Measurements from ENCODE around the gene SPTBN1. TPM values are rescaled to one million over a fixed set of nuclear protein-coding genes. Genes with fewer than 3 reads are reported as not detected.

Gene SPTBN1
- total and polyA plus RNA-seq, 2 of the 4 experiments (the other 2 are of a cell fraction), result 49.1 to 241 TPM

DNA sequence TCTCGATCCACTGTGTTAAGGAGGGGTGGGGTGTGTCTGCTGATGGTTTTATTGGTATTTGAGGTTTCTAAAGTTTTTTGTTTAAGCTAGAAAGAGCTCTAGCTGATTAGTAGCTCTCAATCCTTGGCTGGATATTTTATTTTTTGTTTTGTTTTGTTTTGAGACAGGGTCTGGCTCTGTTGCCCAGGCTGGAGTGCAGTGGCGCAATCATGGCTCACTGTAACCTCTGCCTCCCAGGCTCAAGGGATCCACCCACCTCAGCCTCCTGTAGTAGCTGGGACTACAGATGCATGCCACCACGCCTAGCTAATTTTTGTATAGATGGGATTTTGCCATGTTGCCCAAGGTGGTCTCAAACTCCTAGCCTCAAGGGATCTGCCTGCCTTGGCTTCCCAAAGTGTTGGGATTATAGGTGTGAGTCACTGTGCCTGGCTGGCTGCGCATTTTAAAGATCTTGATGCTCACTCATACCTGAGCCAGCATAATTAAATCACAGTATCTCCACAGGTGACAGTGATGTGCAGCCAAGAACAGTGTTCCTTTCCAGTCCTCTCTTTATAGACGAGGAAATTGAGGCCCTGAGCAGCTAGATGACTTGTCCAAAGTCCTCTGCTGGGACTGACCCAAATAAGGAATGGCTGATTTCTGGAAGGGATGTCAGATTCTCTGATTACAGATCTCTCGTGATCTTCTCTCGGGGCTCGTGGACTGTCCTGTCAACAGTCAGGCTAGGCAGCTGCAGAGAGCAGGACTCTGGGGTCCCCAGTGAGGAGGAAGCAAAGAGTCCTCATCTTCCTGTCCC, 44.5 kb downstream of the SPTBN1 start:
- WGBS, 2 experiments (ENCODE audit: extremely low coverage in 2 of 2, insufficient read length in 1 of 2), result no CpG with 5 or more reads among the region's 8 CpGs
- intact Hi-C loops (cut with micrococcal nuclease) (no loop called here), dilution Hi-C loops (cut with HindIII; ENCODE audit: low sequenced_read_pairs, unreplicated experiment) (no loop called here), in situ Hi-C loops (cut with MboI; ENCODE audit: low sequenced_read_pairs) (no loop called here)
- no peak overlapping the region for H2BK120ac ChIP-seq (ENCODE audit: low read depth, low read length)
- H2BK5ac ChIP-seq (ENCODE audit: low read depth, low read length, poor library complexity, severe bottlenecking), result no peak overlapping the region
- H3K9me3 ChIP-seq (ENCODE audit: control insufficient read depth, insufficient read depth, low read length), result no peaks in the 10 kb centered on the region
- DNase-seq (no peak), ATAC-seq (ENCODE audit: low read depth) (no peak)
- H3K9me1 ChIP-seq (ENCODE audit: insufficient read depth, low read length), result peaks cover 14% of the 10 kb centered on the region
- no peaks in the 10 kb centered on the region for H3K27me3 ChIP-seq (ENCODE audit: control insufficient read depth, insufficient read depth, low read length)
- H2BK15ac ChIP-seq (ENCODE audit: low read depth, low read length), result no peak overlapping the region
- H4K5ac ChIP-seq (ENCODE audit: low read depth, low read length), result no peak overlapping the region
- no peak overlapping the region for H3K56ac ChIP-seq (ENCODE audit: extremely low read depth, insufficient read depth, low read length)
- no peak overlapping the region for H3K9ac ChIP-seq (ENCODE audit: low read depth, low read length)
- H3K27ac ChIP-seq (ENCODE audit: insufficient read depth, low read length), result no peak overlapping the region
- no peak overlapping the region for H2AK9ac ChIP-seq (replicated peaks; ENCODE audit: low read depth, low read length, poor library complexity)
- H4K8ac ChIP-seq (ENCODE audit: low read depth in 2 of 2, low read length in 2 of 2), result no peak overlapping the region
- BruUV-seq (replicated peaks), result no TSS peak
- H3K4me2 ChIP-seq (ENCODE audit: low read depth, low read length), result no peak overlapping the region
- no peak overlapping the region for H3K18ac ChIP-seq (ENCODE audit: low read depth, low read length)
- ChIA-PET POLR2A (ENCODE audit: unreplicated experiment) (no interaction called here), CTCF (no interaction called here)
- peaks cover 60% of the 10 kb centered on the region for H4K20me1 ChIP-seq (ENCODE audit: insufficient read depth, low read length)
- no peak overlapping the region for H3K4me3 ChIP-seq (ENCODE audit: insufficient read depth, low read depth, low read length)
- H2AK5ac ChIP-seq (ENCODE audit: low read depth, low read length), result no peak overlapping the region
- peaks cover 15% of the 10 kb centered on the region for H3K4me1 ChIP-seq (ENCODE audit: control insufficient read depth, insufficient read depth, low read length)
- no peak overlapping the region for H3K23ac ChIP-seq (ENCODE audit: low read depth, low read length)
- H3K14ac ChIP-seq (replicated peaks; ENCODE audit: low read depth, low read length), result no peak overlapping the region
- H2AFZ ChIP-seq (replicated peaks; ENCODE audit: low read length, poor library complexity), result no peak overlapping the region
- no peak overlapping the region for H2BK20ac ChIP-seq (ENCODE audit: low read depth, low read length)
- no peak overlapping the region for H3K4ac ChIP-seq (ENCODE audit: low read depth, low read length)
- H3K36me3 ChIP-seq (ENCODE audit: control insufficient read depth, insufficient read depth, low read length), result 0 out of 2 replicates have a peak, but pooled peaks cover 1% of the 10 kb centered on the region
- H3K79me1 ChIP-seq (ENCODE audit: low read depth in 1 of 2, low read length in 2 of 2), result peaks cover 52 to 87% of the 10 kb centered on the region in 2 experiments
- TF ChIP-seq NFE2L2 (IDR thresholded peaks at IDR 0.05; ENCODE audit: low read depth, low read length) (no peak), BHLHE40 (IDR thresholded peaks at IDR 0.05; ENCODE audit: low read depth, low read length) (no peak), CHD1 (IDR thresholded peaks at IDR 0.05; ENCODE audit: low read depth, low read length) (no peak), MAFK (IDR thresholded peaks at IDR 0.05; ENCODE audit: low read depth, low read length) (no peak), POLR2A (IDR thresholded peaks at IDR 0.05; ENCODE audit: low read depth, low read length) (no peak), SMC3 (IDR thresholded peaks at IDR 0.05; ENCODE audit: low read depth, low read length) (no peak), CEBPB (IDR thresholded peaks at IDR 0.05; ENCODE audit: low read depth, low read length) (no peak)
- TF ChIP-seq, protein P1, sequence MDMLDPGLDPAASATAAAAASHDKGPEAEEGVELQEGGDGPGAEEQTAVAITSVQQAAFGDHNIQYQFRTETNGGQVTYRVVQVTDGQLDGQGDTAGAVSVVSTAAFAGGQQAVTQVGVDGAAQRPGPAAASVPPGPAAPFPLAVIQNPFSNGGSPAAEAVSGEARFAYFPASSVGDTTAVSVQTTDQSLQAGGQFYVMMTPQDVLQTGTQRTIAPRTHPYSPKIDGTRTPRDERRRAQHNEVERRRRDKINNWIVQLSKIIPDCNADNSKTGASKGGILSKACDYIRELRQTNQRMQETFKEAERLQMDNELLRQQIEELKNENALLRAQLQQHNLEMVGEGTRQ (IDR thresholded peaks at IDR 0.05; ENCODE audit: low read depth, low read length), result no peak
- TF ChIP-seq, protein P2, sequence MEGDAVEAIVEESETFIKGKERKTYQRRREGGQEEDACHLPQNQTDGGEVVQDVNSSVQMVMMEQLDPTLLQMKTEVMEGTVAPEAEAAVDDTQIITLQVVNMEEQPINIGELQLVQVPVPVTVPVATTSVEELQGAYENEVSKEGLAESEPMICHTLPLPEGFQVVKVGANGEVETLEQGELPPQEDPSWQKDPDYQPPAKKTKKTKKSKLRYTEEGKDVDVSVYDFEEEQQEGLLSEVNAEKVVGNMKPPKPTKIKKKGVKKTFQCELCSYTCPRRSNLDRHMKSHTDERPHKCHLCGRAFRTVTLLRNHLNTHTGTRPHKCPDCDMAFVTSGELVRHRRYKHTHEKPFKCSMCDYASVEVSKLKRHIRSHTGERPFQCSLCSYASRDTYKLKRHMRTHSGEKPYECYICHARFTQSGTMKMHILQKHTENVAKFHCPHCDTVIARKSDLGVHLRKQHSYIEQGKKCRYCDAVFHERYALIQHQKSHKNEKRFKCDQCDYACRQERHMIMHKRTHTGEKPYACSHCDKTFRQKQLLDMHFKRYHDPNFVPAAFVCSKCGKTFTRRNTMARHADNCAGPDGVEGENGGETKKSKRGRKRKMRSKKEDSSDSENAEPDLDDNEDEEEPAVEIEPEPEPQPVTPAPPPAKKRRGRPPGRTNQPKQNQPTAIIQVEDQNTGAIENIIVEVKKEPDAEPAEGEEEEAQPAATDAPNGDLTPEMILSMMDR (conservative IDR thresholded peaks at IDR 0.05; ENCODE audit: low read depth, low read length), result no peak
- H4K91ac ChIP-seq (ENCODE audit: insufficient read depth, low read depth, low read length), result no peak overlapping the region

Measured in IMR-90 (cell line).